Right lobe of liver (tissue), 6 donors: ENCODE measurements around the gene ZNF394. TPM values are rescaled to one million over a fixed set of nuclear protein-coding genes. Genes with fewer than 3 reads are reported as not detected.

Experiments
- ATAC-seq, 4 donors: fragments of 200-7000 bp; cut with Tn5 transposase; one replicate each; pipeline ENCODE4 v1.9.1; 2020; ENCODE audit warnings: mild to moderate bottlenecking in 4 of 4, moderate library complexity in 4 of 4
- DNase-seq, 3 donors: peaks; one replicate each; pipeline ENCODE4 v3.0.0-alpha.2; 2020
- H3K27ac ChIP-seq, 3 donors: fragments of 200-600 bp; one replicate each; pipeline ENCODE4 v1.8.0; 2022
- H3K27me3 ChIP-seq, 2 donors: fragments of 200-600 bp; one replicate each; pipeline ENCODE4 v1.8.0; 2022
- H3K36me3 ChIP-seq, 4 donors: fragments of 200-600 bp; sonication (generic) in 1 of 4; one replicate each; pipeline versions ENCODE4 v1.5.1 to v1.8.0; 2017 to 2022; ENCODE audit warnings: control low read depth in 1 of 4
- H3K4me1 ChIP-seq, 4 donors: fragments of 200-600 bp; sonication (generic) in 1 of 4; one replicate each; pipeline versions ENCODE4 v1.5.1 to v1.8.0; 2017 to 2022; ENCODE audit warnings: control low read depth in 1 of 4
- H3K4me3 ChIP-seq, 3 donors: fragments of 200-600 bp; one replicate each; pipeline ENCODE4 v1.8.0; 2022
- H3K9me3 ChIP-seq, 4 donors: fragments of 200-600 bp; sonication (generic) in 1 of 4; one replicate each; pipeline versions ENCODE4 v1.5.1 to v1.8.0; 2017 to 2022; ENCODE audit warnings: control low read depth in 1 of 4
- POLR2A ChIP-seq: fragments of 450-650 bp; IDR thresholded peaks from one replicate; pipeline ENCODE4 v1.6.1; 2017; ENCODE audit warnings: antibody characterized with exemption, mild to moderate bottlenecking
- WGBS: methylation state at CpG from one replicate; pipeline ENCODE4 v1.1.6; 2018; ENCODE audit warnings: low coverage, low lambda C conversion rate; ENCODE audit not compliant: insufficient coverage; ENCODE audit errors: missing lambda C conversion rate; 5-methylcytosine and 5-hydroxymethylcytosine counted together
- intact Hi-C, 2 donors: fragments of 100-400 bp; cut with DNase I; formaldehyde crosslinking; loops; one replicate each; pipeline versions ENCODE4 v1.11.2 to v1.14.1; 2022
- total RNA-seq, 6 experiments: library from RNA; depleted of rRNA in 2 of 6; stranded (reverse); fragments of >200 nt in 2 of 6; fragmentation: NEBNext Ultra II Directional in 3 of 6; extraction: Animal tissue kit (Norgen Biotek cat#: 25700) in 3 of 6; gene quantifications; one replicate each; pipeline versions ENCODE4 v1.1.0 to v1.2.4, GENCODE V29; 2016 to 2023
- TF ChIP-seq, protein P1 (sequence below), 4 donors: fragments of 200-600 bp in 3 of 4; fragments of 450-650 bp in 1 of 4; IDR thresholded peaks; one replicate each; pipeline versions ENCODE4 v1.5.1 to v1.8.0; 2016 to 2022; ENCODE audit warnings: antibody characterized with exemption in 4 of 4, mild to moderate bottlenecking in 2 of 4
- donor health status: DM: no; HTN: yes; CAD: no.
- donor health status: DM: no; HTN: no; CAD: no.
- donor health status: DM: no; HTN: no; CAD: no.
- donor health status: DM: no; HTN: yes; CAD: no.
- donor health status: DM: no; HTN: yes; CAD: no.

ZNF394 gene
- total RNA-seq, 6 experiments from 2014 or later, result 6.6 to 12.3 (median 9.4) TPM

DNA sequence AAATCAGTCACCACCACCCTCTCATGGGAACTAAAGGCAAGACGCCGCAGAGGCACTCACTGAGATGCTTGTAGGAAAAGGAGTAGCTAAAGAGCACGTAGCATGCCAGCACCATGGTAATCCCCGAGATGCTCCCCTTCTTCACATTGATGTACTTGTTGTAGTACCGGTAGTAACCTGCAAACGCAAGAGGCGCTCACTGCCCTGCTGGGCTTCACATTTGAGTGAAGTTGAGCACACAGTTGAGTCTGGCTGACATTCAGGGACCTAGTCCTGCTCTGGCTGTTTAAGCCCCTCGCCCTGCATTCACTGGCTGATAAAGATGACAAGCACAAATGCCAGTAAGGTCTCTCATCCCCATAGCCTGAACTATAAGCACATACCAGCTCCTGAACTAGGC lies 41.0 kb downstream of the ZNF394 start:
- 90% methylated on average over 7 of the region's 8 CpGs for WGBS
- TF ChIP-seq POLR2A, result no peak
- TF ChIP-seq, protein P1, sequence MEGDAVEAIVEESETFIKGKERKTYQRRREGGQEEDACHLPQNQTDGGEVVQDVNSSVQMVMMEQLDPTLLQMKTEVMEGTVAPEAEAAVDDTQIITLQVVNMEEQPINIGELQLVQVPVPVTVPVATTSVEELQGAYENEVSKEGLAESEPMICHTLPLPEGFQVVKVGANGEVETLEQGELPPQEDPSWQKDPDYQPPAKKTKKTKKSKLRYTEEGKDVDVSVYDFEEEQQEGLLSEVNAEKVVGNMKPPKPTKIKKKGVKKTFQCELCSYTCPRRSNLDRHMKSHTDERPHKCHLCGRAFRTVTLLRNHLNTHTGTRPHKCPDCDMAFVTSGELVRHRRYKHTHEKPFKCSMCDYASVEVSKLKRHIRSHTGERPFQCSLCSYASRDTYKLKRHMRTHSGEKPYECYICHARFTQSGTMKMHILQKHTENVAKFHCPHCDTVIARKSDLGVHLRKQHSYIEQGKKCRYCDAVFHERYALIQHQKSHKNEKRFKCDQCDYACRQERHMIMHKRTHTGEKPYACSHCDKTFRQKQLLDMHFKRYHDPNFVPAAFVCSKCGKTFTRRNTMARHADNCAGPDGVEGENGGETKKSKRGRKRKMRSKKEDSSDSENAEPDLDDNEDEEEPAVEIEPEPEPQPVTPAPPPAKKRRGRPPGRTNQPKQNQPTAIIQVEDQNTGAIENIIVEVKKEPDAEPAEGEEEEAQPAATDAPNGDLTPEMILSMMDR (IDR thresholded peaks at IDR 0.05), result peak in 2 of 4 donors; percentile 8 to 9
- no peak overlapping the region for H3K27ac ChIP-seq
- H3K27me3 ChIP-seq, result no peaks in the 10 kb centered on the region
- no peak for DNase-seq
- intact Hi-C loops, result no loop called here
- H3K4me1 ChIP-seq, result peaks cover 0 to 9% (median 0%) of the 10 kb centered on the region in 4 donors
- H3K36me3 ChIP-seq, result peaks cover 0 to 40% (median 17%) of the 10 kb centered on the region in 4 donors
- ATAC-seq, result peak; percentile 17 to 44 (median 31)
- H3K9me3 ChIP-seq, result no peaks in the 10 kb centered on the region
- H3K4me3 ChIP-seq, result no peak overlapping the region

GRCh38 chr7:99457650-99458493 lies 42.2 kb downstream of the ZNF394 start:
- TF ChIP-seq, protein P1 (IDR thresholded peaks at IDR 0.05), result no peak
- TF ChIP-seq POLR2A, result no peak
- Histone ChIP-seq H3K4me1 (peaks cover 0 to 5% (median 0%) of the 10 kb centered on the region in 4 donors), H3K4me3 (no peak overlapping the region), H3K9me3 (no peaks in the 10 kb centered on the region), H3K27ac (no peak overlapping the region), H3K27me3 (no peaks in the 10 kb centered on the region), H3K36me3 (peaks cover 0 to 46% (median 18%) of the 10 kb centered on the region in 4 donors)
- WGBS, result 78% methylated on average over 3 of the region's 26 CpGs
- intact Hi-C loops, result no loop called here
- ATAC-seq, result peak in 1 of 4 donors; percentile 11
- no peak for DNase-seq

DNA sequence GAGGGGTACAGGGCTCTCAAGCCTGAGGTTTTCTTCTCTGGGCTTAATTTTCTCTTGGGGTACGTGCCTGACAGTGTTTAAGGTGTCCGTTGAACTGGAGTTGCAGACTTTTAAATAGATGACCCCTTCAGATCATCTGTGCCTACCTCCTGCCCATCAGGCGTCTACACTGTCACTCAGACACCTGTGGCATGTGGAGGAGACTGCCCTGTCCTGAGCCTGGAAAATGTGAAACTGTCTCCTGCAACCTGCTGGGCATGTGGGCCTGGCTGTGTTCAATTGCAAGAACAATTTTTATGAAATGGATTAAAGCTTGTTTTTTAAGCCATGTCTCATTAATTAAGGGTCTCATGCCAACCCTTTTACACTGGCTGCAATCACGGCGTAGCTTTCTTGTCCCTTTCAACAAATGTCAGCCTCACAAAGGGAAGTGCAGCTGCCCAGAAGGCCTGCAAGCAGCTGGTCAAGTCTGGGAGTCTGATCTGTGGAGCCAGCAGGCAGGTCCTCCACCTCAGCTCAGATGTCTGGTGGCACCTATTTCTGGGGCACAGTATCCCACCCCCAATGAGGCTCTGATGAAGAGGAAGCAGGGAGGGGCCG lies 42.9 kb downstream of the ZNF394 start:
- Histone ChIP-seq H3K27ac (no peak overlapping the region), H3K9me3 (no peaks in the 10 kb centered on the region), H3K4me1 (no peaks in the 10 kb centered on the region), H3K4me3 (no peak overlapping the region), H3K27me3 (no peaks in the 10 kb centered on the region), H3K36me3 (peaks cover 0 to 46% (median 18%) of the 10 kb centered on the region in 4 donors)
- no peak for DNase-seq
- ATAC-seq, result peak in 1 of 4 donors; percentile 4
- intact Hi-C loops, result no loop called here
- TF ChIP-seq, protein P1 (IDR thresholded peaks at IDR 0.05), result no peak
- no peak for TF ChIP-seq POLR2A
- WGBS, result 100% methylated on average over 2 of the region's 6 CpGs

DNA sequence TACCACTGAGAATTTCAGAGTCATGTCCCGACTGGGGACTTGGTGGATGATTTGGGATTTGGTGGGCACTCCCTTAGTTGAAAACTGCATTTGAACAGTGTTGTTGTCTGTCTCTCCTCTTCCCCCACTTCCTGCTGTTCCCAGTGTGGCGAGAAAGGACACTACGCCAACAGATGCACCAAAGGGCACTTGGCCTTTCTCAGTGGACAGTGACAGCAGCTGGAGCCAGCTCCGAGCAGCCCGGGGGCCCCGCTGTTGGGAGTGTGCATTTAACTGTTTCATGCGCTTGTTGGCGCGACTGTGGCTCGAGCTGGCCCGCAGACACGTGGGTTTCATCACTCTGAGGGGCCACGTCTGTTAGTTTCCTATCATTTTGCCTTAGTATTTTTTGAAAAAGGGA lies 43.8 kb downstream of the ZNF394 start:
- peaks cover 0 to 52% (median 18%) of the 10 kb centered on the region in 4 donors for H3K36me3 ChIP-seq
- intact Hi-C loops, result no loop called here
- H3K4me3 ChIP-seq, result no peak overlapping the region
- WGBS, result 60% methylated on average over 7 of the region's 13 CpGs
- H3K4me1 ChIP-seq, result no peaks in the 10 kb centered on the region
- H3K27ac ChIP-seq, result no peak overlapping the region
- no peaks in the 10 kb centered on the region for H3K27me3 ChIP-seq
- H3K9me3 ChIP-seq, result no peaks in the 10 kb centered on the region
- ATAC-seq (no peak), DNase-seq (no peak)
- TF ChIP-seq POLR2A, result no peak
- TF ChIP-seq, protein P1 (IDR thresholded peaks at IDR 0.05), result no peak
